ENCODE results near the gene LUZP1.

- TF ChIP-seq, protein P1, sequence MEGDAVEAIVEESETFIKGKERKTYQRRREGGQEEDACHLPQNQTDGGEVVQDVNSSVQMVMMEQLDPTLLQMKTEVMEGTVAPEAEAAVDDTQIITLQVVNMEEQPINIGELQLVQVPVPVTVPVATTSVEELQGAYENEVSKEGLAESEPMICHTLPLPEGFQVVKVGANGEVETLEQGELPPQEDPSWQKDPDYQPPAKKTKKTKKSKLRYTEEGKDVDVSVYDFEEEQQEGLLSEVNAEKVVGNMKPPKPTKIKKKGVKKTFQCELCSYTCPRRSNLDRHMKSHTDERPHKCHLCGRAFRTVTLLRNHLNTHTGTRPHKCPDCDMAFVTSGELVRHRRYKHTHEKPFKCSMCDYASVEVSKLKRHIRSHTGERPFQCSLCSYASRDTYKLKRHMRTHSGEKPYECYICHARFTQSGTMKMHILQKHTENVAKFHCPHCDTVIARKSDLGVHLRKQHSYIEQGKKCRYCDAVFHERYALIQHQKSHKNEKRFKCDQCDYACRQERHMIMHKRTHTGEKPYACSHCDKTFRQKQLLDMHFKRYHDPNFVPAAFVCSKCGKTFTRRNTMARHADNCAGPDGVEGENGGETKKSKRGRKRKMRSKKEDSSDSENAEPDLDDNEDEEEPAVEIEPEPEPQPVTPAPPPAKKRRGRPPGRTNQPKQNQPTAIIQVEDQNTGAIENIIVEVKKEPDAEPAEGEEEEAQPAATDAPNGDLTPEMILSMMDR (conservative IDR thresholded peaks at IDR 0.05 in 1 of 2, IDR thresholded peaks at IDR 0.05 in 1 of 2; ENCODE audit: extremely low read depth in 1 of 2, insufficient read depth in 1 of 2, low read depth in 1 of 2, low read length in 2 of 2): no peak
- no peak for TF ChIP-seq EZH2 (IDR thresholded peaks at IDR 0.05; ENCODE audit: borderline replicate concordance, low read length)
Measured at GRCh38 chr1:23210963-23211362, 42.3 kb upstream of the LUZP1 start.
